GM23248 (cell line): ENCODE measurements around the gene POLR1A. TPM values are rescaled to one million over a fixed set of nuclear protein-coding genes. Genes with fewer than 3 reads are reported as not detected.

Source experiments
- DNase-seq: peaks from one replicate; pipeline ENCODE4 v3.0.0-alpha.2; 2015
- H2AFZ ChIP-seq: fragments of 200-600 bp; sonication (generic); 2 replicates; pipeline ENCODE4 v1.6.1; 2016; ENCODE audit warnings: antibody characterized with exemption
- H3F3A ChIP-seq: fragments of 200-600 bp; sonication (generic); 2 replicates; pipeline ENCODE4 v1.6.1; 2016; ENCODE audit warnings: mild to moderate bottlenecking, antibody characterized with exemption, mixed run types; ENCODE audit not compliant: insufficient read depth
- H3K27ac ChIP-seq: fragments of 200-600 bp; sonication (generic); 2 replicates; pipeline ENCODE4 v1.5.1; 2016; ENCODE audit warnings: mild to moderate bottlenecking
- H3K27me3 ChIP-seq: fragments of 200-600 bp; sonication (generic); replicated peaks from 2 replicates; pipeline ENCODE4 v1.6.1; 2016; ENCODE audit warnings: mild to moderate bottlenecking; ENCODE audit not compliant: insufficient read depth
- H3K36me3 ChIP-seq: fragments of 200-600 bp; sonication (generic); 2 replicates; pipeline ENCODE4 v1.6.1; 2016; ENCODE audit warnings: low read depth, mild to moderate bottlenecking
- H3K4me1 ChIP-seq: fragments of 200-600 bp; sonication (generic); 2 replicates; pipeline ENCODE4 v1.6.1; 2016; ENCODE audit warnings: mild to moderate bottlenecking; ENCODE audit not compliant: insufficient read depth
- H3K4me2 ChIP-seq: fragments of 200-600 bp; sonication (generic); one replicate; pipeline ENCODE4 v1.6.1; 2016; ENCODE audit warnings: mild to moderate bottlenecking; ENCODE audit not compliant: unreplicated experiment
- H3K4me3 ChIP-seq: fragments of 200-600 bp; sonication (generic); 2 replicates; pipeline ENCODE4 v1.5.1; 2016; ENCODE audit warnings: mild to moderate bottlenecking
- H3K79me2 ChIP-seq: fragments of 200-600 bp; sonication (generic); 2 replicates; pipeline ENCODE4 v1.6.1; 2016; ENCODE audit warnings: mild to moderate bottlenecking; ENCODE audit not compliant: insufficient read depth
- H3K9ac ChIP-seq: fragments of 200-600 bp; sonication (generic); 2 replicates; pipeline ENCODE4 v1.6.1; 2016; ENCODE audit warnings: mild to moderate bottlenecking
- H3K9me2 ChIP-seq: fragments of 200-600 bp; sonication (generic); 2 replicates; pipeline ENCODE4 v1.6.1; 2016; ENCODE audit warnings: mixed run types, mild to moderate bottlenecking, moderate library complexity; ENCODE audit not compliant: insufficient read depth
- H3K9me3 ChIP-seq: fragments of 200-600 bp; sonication (generic); one replicate; pipeline ENCODE4 v1.6.1; 2017; ENCODE audit warnings: low read depth
- H4K20me1 ChIP-seq: fragments of 200-600 bp; sonication (generic); 2 replicates; pipeline ENCODE4 v1.6.0; 2016; ENCODE audit not compliant: insufficient read depth
- EZH2 ChIP-seq: fragments of 200-600 bp; sonication (generic); IDR thresholded peaks from 2 replicates; pipeline ENCODE4 v1.6.1; 2018; ENCODE audit warnings: antibody characterized with exemption, mild to moderate bottlenecking; ENCODE audit not compliant: insufficient read depth, poor library complexity, severe bottlenecking
- EZH2phosphoT487 ChIP-seq: fragments of 200-600 bp; sonication (generic); IDR thresholded peaks from 2 replicates; pipeline ENCODE4 v1.6.1; 2018; ENCODE audit warnings: antibody characterized with exemption, moderate library complexity, mild to moderate bottlenecking, low read depth; ENCODE audit not compliant: insufficient read depth
- WGBS, 2 experiments: methylation state at CpG; one replicate each; pipeline ENCODE4 v1.1.6; 2015 to 2017; ENCODE audit warnings: low lambda C conversion rate in 2 of 2, low coverage in 1 of 2; ENCODE audit errors: missing lambda C conversion rate in 2 of 2; 5-methylcytosine and 5-hydroxymethylcytosine counted together
- in situ Hi-C: fragments of 300-500 bp; cut with MboI; formaldehyde crosslinking; loops from 2 replicates; pipeline ENCODE4 v1.15.0; 2020
- polyA plus RNA-seq: library from polyadenylated mRNA; unstranded; fragments of >200 nt; fragmentation: Nextera tagmentation; extraction: Ambion mirVana; gene quantifications from 2 replicates; pipeline ENCODE4 v1.2.1, GENCODE V29; 2016
- total RNA-seq: library from RNA; depleted of rRNA; stranded (reverse); fragments of >200 nt; shearing (Covaris generic); gene quantifications from 2 replicates; pipeline ENCODE4 v1.2.3, GENCODE V29; 2014

The POLR1A gene
- total and polyA plus RNA-seq, 2 experiments from 2014 or later = 8.9 to 13.0 TPM

DNA sequence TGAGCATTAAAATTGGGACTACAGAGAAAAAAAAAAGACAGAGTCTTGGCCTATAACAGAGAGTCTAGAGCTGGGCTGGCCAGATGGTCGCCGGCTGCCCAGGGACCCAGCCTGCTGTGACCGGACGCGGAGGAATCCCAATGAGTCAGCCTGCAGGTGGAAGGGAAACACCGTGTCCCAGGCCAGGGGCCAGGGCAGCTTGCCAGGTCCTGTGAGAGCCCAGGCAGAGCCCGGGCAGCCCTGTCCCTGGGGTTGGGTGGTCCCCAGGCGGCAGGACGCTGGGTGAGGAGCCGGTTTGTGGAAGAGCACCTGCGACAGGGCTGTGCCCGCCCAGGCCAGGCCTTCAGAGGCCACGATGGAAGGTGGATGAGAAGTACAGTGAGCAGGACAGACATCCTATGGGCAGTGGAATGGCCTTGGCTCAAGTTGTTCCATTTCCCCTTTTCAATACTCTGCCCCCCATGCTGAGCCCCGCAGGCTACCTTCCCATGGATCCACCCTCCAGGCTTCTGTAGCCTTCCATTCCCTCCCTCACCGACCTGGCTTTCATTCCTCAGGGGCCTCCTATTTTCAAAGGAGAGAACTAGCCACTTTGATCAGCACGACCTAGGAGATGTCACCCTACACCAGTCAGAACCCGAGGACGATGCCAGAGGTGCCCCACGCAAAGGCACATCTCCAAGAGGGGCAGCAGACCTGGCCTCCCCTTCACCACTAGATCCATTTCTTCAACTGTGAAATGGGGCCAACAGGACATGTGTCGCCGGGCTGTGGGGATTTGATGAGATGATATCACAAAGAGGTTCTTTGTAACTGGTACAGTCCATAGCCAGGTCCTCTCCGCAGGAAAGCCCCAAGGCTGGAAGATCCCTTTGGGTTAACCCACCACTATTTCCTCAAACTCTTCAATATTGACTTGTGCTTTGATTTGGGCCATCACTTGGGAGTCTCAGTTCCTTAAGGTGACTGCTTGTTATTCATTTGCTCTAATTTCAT is 87.5 kb downstream of the POLR1A start:
- DNase-seq = no peak
- no peak overlapping the region for H3K4me2 ChIP-seq
- H3K27me3 ChIP-seq = no peaks in the 10 kb centered on the region
- in situ Hi-C loops = no loop called here
- no peaks in the 10 kb centered on the region for H4K20me1 ChIP-seq
- no peaks in the 10 kb centered on the region for H3K4me1 ChIP-seq
- no peaks in the 10 kb centered on the region for H3F3A ChIP-seq
- WGBS, 2 experiments = 74 to 75% methylated on average over 22 of the region's 22 CpGs
- no peak overlapping the region for H3K9ac ChIP-seq
- no peaks in the 10 kb centered on the region for H3K9me3 ChIP-seq
- no peak overlapping the region for H2AFZ ChIP-seq
- no peaks in the 10 kb centered on the region for H3K36me3 ChIP-seq
- no peaks in the 10 kb centered on the region for H3K79me2 ChIP-seq
- H3K9me2 ChIP-seq = no peaks in the 10 kb centered on the region
- no peak overlapping the region for H3K4me3 ChIP-seq
- no peak for TF ChIP-seq EZH2
- TF ChIP-seq EZH2phosphoT487 = no peak
- H3K27ac ChIP-seq = no peak overlapping the region

DNA sequence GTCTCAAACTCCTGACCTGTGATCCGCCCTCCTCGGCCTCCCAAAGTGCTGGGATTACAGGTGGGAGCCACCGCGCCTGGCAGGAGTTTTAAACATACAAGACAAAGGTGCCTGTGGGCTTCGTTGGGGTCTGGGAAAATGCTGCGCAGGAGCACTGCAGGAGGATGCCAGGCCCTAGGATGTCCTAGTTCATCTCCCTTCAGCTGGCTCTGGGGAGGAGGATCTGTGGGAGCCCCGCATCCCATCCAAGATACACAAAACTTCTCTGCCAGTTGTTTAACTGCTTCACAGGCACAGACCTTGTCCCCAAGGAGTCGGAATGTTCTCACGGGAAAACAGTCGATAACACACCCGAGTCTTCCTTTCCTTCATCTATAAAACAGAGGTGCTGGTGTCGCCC is 89.1 kb downstream of the POLR1A start:
- H3K9ac ChIP-seq = no peak overlapping the region
- H2AFZ ChIP-seq = no peak overlapping the region
- H3K4me2 ChIP-seq = no peak overlapping the region
- H3K4me1 ChIP-seq = no peaks in the 10 kb centered on the region
- H3F3A ChIP-seq = no peaks in the 10 kb centered on the region
- in situ Hi-C loops = no loop called here
- TF ChIP-seq EZH2phosphoT487 = no peak
- TF ChIP-seq EZH2 = no peak
- no peaks in the 10 kb centered on the region for H3K9me2 ChIP-seq
- H3K4me3 ChIP-seq = no peak overlapping the region
- WGBS, 2 experiments = 76 to 78% methylated on average over 12 of the region's 12 CpGs
- H3K9me3 ChIP-seq = no peaks in the 10 kb centered on the region
- no peak overlapping the region for H3K27ac ChIP-seq
- H4K20me1 ChIP-seq = no peaks in the 10 kb centered on the region
- no peak for DNase-seq
- no peaks in the 10 kb centered on the region for H3K27me3 ChIP-seq
- no peaks in the 10 kb centered on the region for H3K79me2 ChIP-seq
- H3K36me3 ChIP-seq = no peaks in the 10 kb centered on the region

DNA sequence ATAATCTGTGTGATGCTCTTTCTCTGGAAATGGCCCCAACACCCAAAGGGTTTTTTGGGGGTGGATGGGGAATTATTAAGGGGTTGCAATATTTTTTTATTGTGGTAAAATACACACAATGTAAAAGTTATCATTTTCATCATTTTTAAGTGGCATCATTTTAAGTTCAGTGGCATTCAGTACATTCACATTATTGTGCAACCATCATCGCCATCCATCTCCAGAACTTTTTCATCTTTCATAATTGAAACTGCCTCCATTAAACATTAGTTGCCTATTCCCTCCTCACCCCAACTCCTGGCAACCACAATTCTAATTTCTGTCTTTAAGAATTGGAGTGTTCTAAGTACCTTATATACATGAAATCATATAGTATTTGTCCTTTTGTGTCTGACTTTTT is 90.0 kb downstream of the POLR1A start:
- Histone ChIP-seq H2AFZ (no peak overlapping the region), H3K36me3 (no peaks in the 10 kb centered on the region)
- in situ Hi-C loops = no loop called here

DNA sequence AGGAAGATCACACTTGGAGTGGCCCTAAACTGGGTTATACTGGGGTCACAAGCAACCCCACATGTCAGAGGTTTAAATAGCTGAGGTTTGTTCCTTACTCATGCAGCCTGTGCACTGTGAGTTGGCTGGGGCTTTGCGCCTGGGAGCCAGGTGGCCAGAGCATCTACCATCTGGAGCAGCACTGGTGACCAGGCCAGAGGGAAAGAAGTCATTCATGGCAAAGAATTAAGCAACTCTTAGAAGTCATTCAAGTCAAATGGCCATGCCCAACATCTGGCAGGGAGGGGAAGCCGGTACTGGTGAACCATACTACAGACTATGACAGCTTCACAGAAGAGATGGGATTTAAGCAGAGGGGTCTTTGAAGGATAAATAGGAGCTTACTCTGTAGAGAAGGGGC is 90.7 kb downstream of the POLR1A start:
- in situ Hi-C loops = no loop called here
- Histone ChIP-seq H3K27ac (no peak overlapping the region), H3K4me1 (no peaks in the 10 kb centered on the region), H3K27me3 (no peaks in the 10 kb centered on the region), H3K36me3 (no peaks in the 10 kb centered on the region), H3F3A (no peaks in the 10 kb centered on the region), H2AFZ (no peak overlapping the region), H3K9me2 (no peaks in the 10 kb centered on the region), H3K9me3 (no peaks in the 10 kb centered on the region), H4K20me1 (no peaks in the 10 kb centered on the region), H3K9ac (no peak overlapping the region), H3K79me2 (no peaks in the 10 kb centered on the region), H3K4me2 (no peak overlapping the region), H3K4me3 (no peak overlapping the region)
- TF ChIP-seq EZH2 = no peak
- TF ChIP-seq EZH2phosphoT487 = no peak
- no peak for DNase-seq
- WGBS, 2 experiments = 98 to 100% methylated on average over 2 of the region's 2 CpGs

More for the DNA sequence above, 90.0 kb downstream of the POLR1A start:
- Histone ChIP-seq H3K4me2 (no peak overlapping the region), H3K79me2 (no peaks in the 10 kb centered on the region), H3K9me3 (no peaks in the 10 kb centered on the region), H3K9me2 (no peaks in the 10 kb centered on the region), H3K27ac (no peak overlapping the region), H4K20me1 (no peaks in the 10 kb centered on the region), H3K4me3 (no peak overlapping the region), H3K4me1 (no peaks in the 10 kb centered on the region), H3K27me3 (no peaks in the 10 kb centered on the region), H3K9ac (no peak overlapping the region), H3F3A (no peaks in the 10 kb centered on the region)
- 91 to 96% methylated on average over 1 of the region's 1 CpG for WGBS, 2 experiments
- DNase-seq = no peak
- no peak for TF ChIP-seq EZH2phosphoT487
- TF ChIP-seq EZH2 = no peak
